SU-DHL-6 (cell line): ENCODE results near the gene GABBR2.

Experiments used
- H2AFZ ChIP-seq: fragments of 200-600 bp; sonication (generic); 2 replicates; pipeline ENCODE4 v1.6.1; 2014; ENCODE audit warnings: low read depth, mild to moderate bottlenecking, moderate library complexity, mixed read lengths, antibody characterized with exemption, low read length; ENCODE audit not compliant: severe bottlenecking
- H3F3A ChIP-seq: fragments of 200-600 bp; shearing (Covaris generic); 2 replicates; pipeline ENCODE4 v1.6.0; 2016; ENCODE audit warnings: antibody characterized with exemption, mild to moderate bottlenecking; ENCODE audit not compliant: insufficient read depth
- H3K27ac ChIP-seq: fragments of 200-600 bp; sonication (generic); 2 replicates; pipeline ENCODE4 v1.5.1; 2016; ENCODE audit warnings: low read depth, mild to moderate bottlenecking, low read length, moderate library complexity, mixed read lengths
- H3K27me3 ChIP-seq: fragments of 200-600 bp; sonication (generic), shearing (Covaris generic); 2 replicates; pipeline ENCODE4 v1.6.0; 2014; ENCODE audit warnings: mild to moderate bottlenecking, low read length
- H3K36me3 ChIP-seq: fragments of 200-600 bp; sonication (generic); 2 replicates; pipeline ENCODE4 v1.6.1; 2014; ENCODE audit warnings: mild to moderate bottlenecking, low read length, mixed read lengths
- H3K4me2 ChIP-seq: fragments of 300-600, 200-600 bp; shearing (Covaris generic), sonication (generic); 2 replicates; pipeline ENCODE4 v1.6.0; 2014; ENCODE audit warnings: low read length, low read depth, mild to moderate bottlenecking; ENCODE audit not compliant: poor library complexity, severe bottlenecking
- H3K4me3 ChIP-seq: fragments of 200-600 bp; sonication (generic); 2 replicates; pipeline ENCODE4 v1.5.1; 2014; ENCODE audit warnings: antibody characterized with exemption, low read length, mild to moderate bottlenecking, mixed read lengths; ENCODE audit not compliant: insufficient read depth, poor library complexity, severe bottlenecking
- H3K79me2 ChIP-seq: fragments of 200-600 bp; sonication (generic); 2 replicates; pipeline ENCODE4 v1.6.1; 2014; ENCODE audit warnings: mild to moderate bottlenecking, low read length, moderate library complexity; ENCODE audit not compliant: insufficient read depth
- H3K9ac ChIP-seq: fragments of 200-600 bp; sonication (generic); 2 replicates; pipeline ENCODE4 v1.7.0; 2014; ENCODE audit warnings: mild to moderate bottlenecking, low read length
- H3K9me2 ChIP-seq: fragments of 200-600 bp; sonication (generic); replicated peaks from 2 replicates; pipeline ENCODE4 v1.6.1; 2014; ENCODE audit warnings: low read length; ENCODE audit not compliant: insufficient read depth
- H3K9me3 ChIP-seq: fragments of 200-600 bp; sonication (generic); 2 replicates; pipeline ENCODE4 v1.6.1; 2014; ENCODE audit warnings: low read length, mixed read lengths; ENCODE audit not compliant: insufficient read depth
- H4K20me1 ChIP-seq: fragments of 200-600 bp; sonication (generic); 2 replicates; pipeline ENCODE4 v1.6.1; 2014; ENCODE audit warnings: low read depth, mild to moderate bottlenecking, antibody characterized with exemption, low read length, moderate library complexity, mixed read lengths
- EZH2phosphoT487 ChIP-seq: fragments of 200-600 bp; sonication (generic), shearing (Covaris generic); conservative IDR thresholded peaks from 2 replicates; pipeline ENCODE4 v1.6.1; 2018; ENCODE audit warnings: mild to moderate bottlenecking, antibody characterized with exemption, low read length, moderate library complexity, mixed read lengths
- TF ChIP-seq, protein P1 (sequence below): fragments of 200-600 bp; sonication (generic); IDR thresholded peaks from one replicate; pipeline ENCODE4 v1.5.1; 2017; ENCODE audit warnings: antibody characterized with exemption, mild to moderate bottlenecking, low read length, moderate library complexity; ENCODE audit not compliant: insufficient read depth, poor library complexity, severe bottlenecking

The GABBR2 gene

DNA sequence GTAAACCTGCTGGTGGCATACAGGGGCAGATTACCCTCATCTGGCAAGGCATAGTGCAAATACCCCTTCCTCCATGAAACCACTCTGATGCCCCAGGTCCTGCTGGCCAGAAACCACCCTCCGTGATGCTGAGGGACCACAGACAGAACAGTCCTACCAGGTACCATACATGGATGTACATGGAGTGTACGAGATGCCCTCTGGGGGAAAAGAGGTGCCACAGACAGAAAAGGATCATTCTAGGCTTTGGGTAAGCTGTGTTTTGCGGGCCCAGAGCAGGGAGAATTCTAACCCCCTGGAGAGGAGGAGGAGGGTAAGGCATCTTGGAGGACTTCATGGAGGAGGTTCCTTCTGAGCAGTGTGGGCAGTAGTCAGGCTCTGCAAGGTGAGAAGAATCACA lies 68.3 kb downstream of the GABBR2 start:
- Histone ChIP-seq H3K79me2 (no peaks in the 10 kb centered on the region), H3K36me3 (no peaks in the 10 kb centered on the region), H4K20me1 (no peaks in the 10 kb centered on the region), H3K27ac (no peak overlapping the region), H3K27me3 (no peaks in the 10 kb centered on the region), H3F3A (no peaks in the 10 kb centered on the region), H3K4me2 (no peak overlapping the region), H3K9me3 (no peaks in the 10 kb centered on the region), H3K9me2 (no peaks in the 10 kb centered on the region), H2AFZ (no peak overlapping the region), H3K9ac (no peak overlapping the region), H3K4me3 (no peak overlapping the region)
- TF ChIP-seq EZH2phosphoT487: no peak
- TF ChIP-seq, protein P1, sequence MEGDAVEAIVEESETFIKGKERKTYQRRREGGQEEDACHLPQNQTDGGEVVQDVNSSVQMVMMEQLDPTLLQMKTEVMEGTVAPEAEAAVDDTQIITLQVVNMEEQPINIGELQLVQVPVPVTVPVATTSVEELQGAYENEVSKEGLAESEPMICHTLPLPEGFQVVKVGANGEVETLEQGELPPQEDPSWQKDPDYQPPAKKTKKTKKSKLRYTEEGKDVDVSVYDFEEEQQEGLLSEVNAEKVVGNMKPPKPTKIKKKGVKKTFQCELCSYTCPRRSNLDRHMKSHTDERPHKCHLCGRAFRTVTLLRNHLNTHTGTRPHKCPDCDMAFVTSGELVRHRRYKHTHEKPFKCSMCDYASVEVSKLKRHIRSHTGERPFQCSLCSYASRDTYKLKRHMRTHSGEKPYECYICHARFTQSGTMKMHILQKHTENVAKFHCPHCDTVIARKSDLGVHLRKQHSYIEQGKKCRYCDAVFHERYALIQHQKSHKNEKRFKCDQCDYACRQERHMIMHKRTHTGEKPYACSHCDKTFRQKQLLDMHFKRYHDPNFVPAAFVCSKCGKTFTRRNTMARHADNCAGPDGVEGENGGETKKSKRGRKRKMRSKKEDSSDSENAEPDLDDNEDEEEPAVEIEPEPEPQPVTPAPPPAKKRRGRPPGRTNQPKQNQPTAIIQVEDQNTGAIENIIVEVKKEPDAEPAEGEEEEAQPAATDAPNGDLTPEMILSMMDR: no peak

DNA sequence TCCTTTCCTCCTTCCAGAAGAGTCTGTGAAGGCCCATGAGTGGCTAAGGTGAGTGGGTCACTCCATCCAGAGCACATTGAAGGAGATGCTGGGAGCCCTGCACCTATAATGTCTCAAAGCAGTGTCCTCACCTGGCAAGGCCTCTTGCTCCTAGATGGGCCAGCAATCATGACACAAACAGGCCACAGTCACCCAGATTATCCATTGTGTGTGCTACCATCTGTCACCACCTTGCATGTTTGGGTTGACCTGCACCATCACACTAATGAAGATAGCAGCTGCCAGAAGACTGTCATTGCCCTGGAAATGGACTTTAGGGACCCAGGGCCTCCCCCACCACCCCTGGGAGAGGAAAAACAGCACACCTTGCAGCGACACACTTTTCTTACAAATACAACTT lies 69.6 kb downstream of the GABBR2 start:
- Histone ChIP-seq H3K4me3 (no peak overlapping the region), H2AFZ (no peak overlapping the region), H3K4me2 (no peak overlapping the region), H3F3A (no peaks in the 10 kb centered on the region), H3K36me3 (no peaks in the 10 kb centered on the region), H3K27me3 (no peaks in the 10 kb centered on the region), H3K9me3 (no peaks in the 10 kb centered on the region), H3K9ac (no peak overlapping the region), H3K9me2 (no peaks in the 10 kb centered on the region), H4K20me1 (no peaks in the 10 kb centered on the region), H3K27ac (no peak overlapping the region), H3K79me2 (no peaks in the 10 kb centered on the region)
- no peak for TF ChIP-seq EZH2phosphoT487

DNA sequence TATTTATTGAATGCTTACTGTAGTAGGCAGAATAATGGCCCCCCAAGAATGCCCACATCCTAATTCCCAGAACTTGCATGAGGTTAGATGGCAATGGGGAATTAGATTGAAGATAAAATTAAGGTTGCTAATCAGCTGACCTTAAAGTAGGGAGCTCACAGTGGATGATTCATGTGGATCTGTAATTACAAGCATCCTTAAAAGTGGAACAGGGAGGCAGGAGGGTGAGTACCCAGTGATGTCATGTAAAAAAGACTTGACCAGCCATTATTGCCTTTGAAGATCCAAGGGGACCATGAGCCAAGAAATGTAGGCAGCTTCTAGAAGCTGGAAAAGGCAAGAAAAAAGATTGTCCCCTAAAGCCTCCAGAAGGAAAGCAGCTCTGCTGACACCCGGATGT lies 71.4 kb downstream of the GABBR2 start:
- TF ChIP-seq, protein P1: no peak
- TF ChIP-seq EZH2phosphoT487: no peak
- Histone ChIP-seq H3F3A (no peaks in the 10 kb centered on the region), H3K27me3 (no peaks in the 10 kb centered on the region), H3K79me2 (no peaks in the 10 kb centered on the region), H3K9ac (no peak overlapping the region), H3K9me3 (no peaks in the 10 kb centered on the region), H4K20me1 (no peaks in the 10 kb centered on the region), H3K27ac (no peak overlapping the region), H3K9me2 (no peaks in the 10 kb centered on the region), H2AFZ (no peak overlapping the region), H3K4me2 (no peak overlapping the region), H3K36me3 (no peaks in the 10 kb centered on the region), H3K4me3 (no peak overlapping the region)

DNA sequence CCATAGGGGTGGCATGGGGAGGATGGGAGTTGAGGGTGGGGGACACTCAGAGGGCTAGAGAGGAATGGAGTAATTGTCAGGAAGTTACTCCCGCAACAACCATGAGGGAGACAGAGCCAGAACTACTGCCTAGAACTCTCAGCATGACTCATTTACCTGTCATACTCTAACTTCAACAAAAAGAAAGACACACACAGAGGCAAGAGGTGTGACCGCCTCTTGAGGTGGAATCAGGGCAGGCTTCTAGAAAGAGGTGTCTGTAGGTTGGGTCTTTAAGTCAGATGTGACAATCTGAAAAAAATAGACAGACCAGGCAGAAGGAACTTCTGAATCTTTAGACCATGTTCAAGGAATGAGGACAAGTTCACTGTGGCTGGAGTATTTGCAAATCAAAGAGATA lies 73.4 kb downstream of the GABBR2 start:
- Histone ChIP-seq H3K27ac (no peak overlapping the region), H3F3A (no peaks in the 10 kb centered on the region), H2AFZ (no peak overlapping the region)

More for the DNA sequence above, 73.4 kb downstream of the GABBR2 start:
- Histone ChIP-seq H3K9me2 (no peaks in the 10 kb centered on the region), H3K27me3 (no peaks in the 10 kb centered on the region), H4K20me1 (no peaks in the 10 kb centered on the region), H3K79me2 (no peaks in the 10 kb centered on the region), H3K9me3 (no peaks in the 10 kb centered on the region), H3K4me2 (no peak overlapping the region), H3K36me3 (no peaks in the 10 kb centered on the region), H3K9ac (no peak overlapping the region), H3K4me3 (no peak overlapping the region)
- TF ChIP-seq, protein P1: no peak
- TF ChIP-seq EZH2phosphoT487: no peak
